SK-N-MC (cell line): ENCODE results near the gene RETREG2.
A peak's percentile ranks its signal among the peaks of the same experiment; 100 is the strongest.

Experiments
- DNase-seq: peaks from one replicate; pipeline ENCODE4 v3.0.0-alpha.2; 2011; ENCODE audit warnings: low read depth, low spot score
- H3K27ac ChIP-seq: fragments of 200-600 bp; sonication (generic); 2 replicates; pipeline ENCODE4 v1.5.1; 2016; ENCODE audit warnings: mixed run types
- H3K36me3 ChIP-seq: fragments of 200-600 bp; sonication (generic); 2 replicates; pipeline ENCODE4 v1.6.1; 2017; ENCODE audit warnings: antibody characterized with exemption, low read length, mixed read lengths; ENCODE audit not compliant: insufficient read depth
- H3K4me3 ChIP-seq: fragments of 200-600 bp; sonication (generic); 2 replicates; pipeline ENCODE4 v1.5.1; 2016
- H3K9ac ChIP-seq: fragments of 200-600 bp; sonication (generic); 2 replicates; pipeline ENCODE4 v1.8.0; 2017; ENCODE audit warnings: mixed run types, mixed read lengths; ENCODE audit not compliant: insufficient read length
- H3K9me3 ChIP-seq: fragments of 200-600 bp; sonication (generic); 2 replicates; pipeline ENCODE4 v1.6.1; 2017; ENCODE audit warnings: low read depth, mild to moderate bottlenecking, antibody characterized with exemption, low read length, moderate library complexity, mixed read lengths
- EZH2 ChIP-seq: fragments of 200-600 bp; sonication (generic); IDR thresholded peaks from one replicate; pipeline ENCODE4 v1.6.1; 2017; ENCODE audit warnings: antibody characterized with exemption
- FOXP2 ChIP-seq: optimal IDR thresholded peaks from 2 replicates; pipeline ENCODE3; 2011; ENCODE audit warnings: mild to moderate bottlenecking, moderate library complexity; ENCODE audit not compliant: insufficient read depth; ENCODE audit errors: extremely low read length, control extremely low read depth
- POLR2AphosphoS5 ChIP-seq: IDR thresholded peaks from 2 replicates; pipeline ENCODE4 v1.6.1; 2012; ENCODE audit warnings: mild to moderate bottlenecking, low read depth, low read length, borderline replicate concordance

Gene RETREG2

GRCh38 chr2:219149667-219150066 lies 28.4 kb upstream of the RETREG2 start:
- TF ChIP-seq POLR2AphosphoS5 (no peak), FOXP2 (no peak), EZH2 (no peak)
- Histone ChIP-seq H3K9ac (no peak overlapping the region), H3K9me3 (no peaks in the 10 kb centered on the region), H3K36me3 (no peaks in the 10 kb centered on the region), H3K4me3 (no peak overlapping the region), H3K27ac (no peak overlapping the region)
- DNase-seq: no peak

- TF ChIP-seq FOXP2 (no peak), POLR2AphosphoS5 (no peak), EZH2 (no peak)
- Histone ChIP-seq H3K36me3 (no peaks in the 10 kb centered on the region), H3K4me3 (no peak overlapping the region), H3K9me3 (no peaks in the 10 kb centered on the region), H3K9ac (no peak overlapping the region), H3K27ac (no peak overlapping the region)
- DNase-seq: no peak
Measured at GRCh38 chr2:219155054-219155644, 22.9 kb upstream of the RETREG2 start.

DNA sequence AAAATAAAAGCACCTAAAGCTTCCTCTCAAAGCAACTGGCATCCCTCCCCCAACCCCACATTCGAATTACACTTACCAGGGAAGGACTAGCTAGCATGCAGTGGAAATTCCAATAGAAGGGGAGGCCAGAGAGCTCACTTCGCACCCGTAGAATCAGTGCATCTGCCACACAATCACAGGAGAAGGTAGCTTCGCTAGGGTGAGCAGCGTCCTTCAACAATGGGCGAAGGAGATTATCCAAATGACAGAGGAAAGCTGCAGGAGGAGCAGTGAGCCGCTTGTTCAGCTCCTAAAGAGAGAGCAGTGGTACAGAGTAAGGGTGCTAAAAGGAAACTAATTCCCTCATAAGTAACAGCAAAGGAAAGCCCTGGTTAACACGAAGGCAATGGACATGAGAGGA lies 20.7 kb upstream of the RETREG2 start:
- Histone ChIP-seq H3K4me3 (no peak overlapping the region), H3K9me3 (no peaks in the 10 kb centered on the region), H3K36me3 (no peaks in the 10 kb centered on the region), H3K9ac (no peak overlapping the region), H3K27ac (no peak overlapping the region)
- TF ChIP-seq FOXP2: no peak
- no peak for TF ChIP-seq EZH2
- no peak for TF ChIP-seq POLR2AphosphoS5
- DNase-seq: no peak

- H3K9ac ChIP-seq: no peak overlapping the region
- H3K9me3 ChIP-seq: no peaks in the 10 kb centered on the region
- no peak for DNase-seq
- H3K27ac ChIP-seq: no peak overlapping the region
- H3K36me3 ChIP-seq: no peaks in the 10 kb centered on the region
- no peak overlapping the region for H3K4me3 ChIP-seq
- no peak for TF ChIP-seq POLR2AphosphoS5
- no peak for TF ChIP-seq EZH2
- TF ChIP-seq FOXP2: no peak
Measured at GRCh38 chr2:219158025-219158424, 20.1 kb upstream of the RETREG2 start.

DNA sequence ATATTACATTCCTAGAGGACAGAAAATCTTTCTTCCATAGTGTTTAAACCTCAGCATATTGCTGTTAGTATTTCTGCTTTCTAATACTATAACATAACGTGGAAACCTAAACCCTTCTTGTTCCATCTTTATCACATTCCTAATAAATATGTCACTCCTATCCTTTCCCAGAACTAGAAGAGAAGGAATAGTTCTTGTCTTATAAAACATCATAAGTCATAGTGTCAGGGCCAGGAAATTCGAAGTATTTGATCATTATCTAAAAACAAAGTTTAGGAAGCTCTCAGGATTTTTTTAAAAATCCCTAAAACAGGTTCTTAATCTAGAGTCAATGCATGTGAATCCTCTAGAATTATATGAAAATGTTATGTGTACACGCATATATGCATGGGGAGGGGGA lies 19.5 kb upstream of the RETREG2 start:
- H3K9ac ChIP-seq: no peak overlapping the region
- TF ChIP-seq POLR2AphosphoS5 (no peak), FOXP2 (no peak), EZH2 (no peak)
- H3K27ac ChIP-seq: no peak overlapping the region
- no peaks in the 10 kb centered on the region for H3K36me3 ChIP-seq
- H3K9me3 ChIP-seq: no peaks in the 10 kb centered on the region
- no peak for DNase-seq
- no peak overlapping the region for H3K4me3 ChIP-seq

DNA sequence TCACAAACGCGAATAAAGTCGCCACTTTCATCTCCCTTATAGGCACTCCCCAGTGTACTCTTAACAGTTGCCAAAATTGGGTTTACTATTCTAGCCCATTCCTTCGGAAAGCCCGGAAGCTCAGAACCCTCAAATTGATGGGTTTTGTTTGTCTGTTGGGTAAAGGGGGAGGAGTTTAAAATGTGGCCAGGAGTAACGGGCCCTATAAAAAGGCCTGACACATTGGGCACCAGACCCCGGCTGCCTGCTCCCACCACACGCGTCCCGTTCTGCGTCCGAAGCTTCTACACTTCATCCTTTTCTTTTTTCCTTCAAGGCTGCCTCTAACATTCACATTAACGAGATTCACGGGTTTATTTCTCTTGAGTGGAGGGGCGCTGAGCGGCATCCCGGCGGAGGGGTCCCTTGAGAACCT lies 18.3 kb upstream of the RETREG2 start:
- H3K9me3 ChIP-seq: no peaks in the 10 kb centered on the region
- H3K27ac ChIP-seq: no peak overlapping the region
- H3K36me3 ChIP-seq: no peaks in the 10 kb centered on the region
- H3K4me3 ChIP-seq: peak overlapping the region; percentile 93
- no peak for TF ChIP-seq EZH2
- TF ChIP-seq POLR2AphosphoS5: no peak
- no peak for TF ChIP-seq FOXP2
- no peak for DNase-seq
- H3K9ac ChIP-seq: peak overlapping the region; percentile 3

DNA sequence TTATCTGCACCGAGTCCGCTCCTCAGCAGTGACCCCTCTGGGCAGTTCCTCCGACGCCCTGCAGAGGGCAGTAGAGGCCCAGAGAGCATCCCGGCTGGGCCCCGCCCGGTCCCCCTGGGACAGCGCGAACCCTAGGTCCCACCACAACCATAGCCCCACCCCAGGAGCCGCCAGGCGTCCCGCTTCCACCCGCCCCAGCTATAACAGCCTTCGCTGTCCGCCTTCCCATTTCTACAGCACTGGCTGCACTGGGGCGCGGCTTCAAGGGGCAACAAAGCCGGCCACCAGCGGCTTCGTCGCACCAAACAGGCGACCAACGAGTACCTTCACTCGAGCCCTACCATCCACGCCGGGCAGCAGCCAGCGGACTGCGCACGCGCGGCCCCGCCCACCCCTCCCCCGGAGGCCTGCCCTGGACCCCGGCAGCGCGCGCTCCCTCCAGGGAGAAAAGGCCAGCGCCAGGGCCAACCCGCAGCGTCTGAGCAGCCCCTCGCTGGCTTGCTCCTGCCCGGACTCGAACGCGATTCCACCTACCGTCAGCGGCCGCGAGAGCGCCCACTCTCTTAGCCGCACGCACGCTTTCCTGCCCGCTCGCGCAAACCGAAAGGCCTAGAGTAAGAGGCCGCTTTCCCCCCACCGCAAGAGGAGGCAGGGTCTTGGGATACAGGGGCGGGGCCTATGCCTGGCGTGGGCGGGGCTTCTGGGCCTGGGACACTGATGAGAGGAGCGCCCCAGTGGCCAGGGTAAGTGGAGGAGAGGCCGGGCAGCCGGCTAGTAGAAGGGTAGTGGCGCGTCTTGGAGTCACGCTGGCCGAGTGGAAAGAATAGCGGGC lies 17.7 kb upstream of the RETREG2 start, which contains the start of gene NHEJ1:
NHEJ1 (minus strand) TSS at position 630 of the 832 bp plus-strand sequence. CDS start 2,453 bp downstream, outside the sequence.
- TF ChIP-seq POLR2AphosphoS5: peak; percentile 94
- no peak for TF ChIP-seq EZH2
- peak; percentile 55 for DNase-seq
- no peaks in the 10 kb centered on the region for H3K9me3 ChIP-seq
- H3K4me3 ChIP-seq: peak within 1 kb of the TSS; percentile 93
- H3K27ac ChIP-seq: peak within 1 kb of the TSS; percentile 70; the same call in 1 of the 2 replicates
- H3K36me3 ChIP-seq: no peaks in the 10 kb centered on the region
- peak within 1 kb of the TSS; percentile 91 for H3K9ac ChIP-seq

DNA sequence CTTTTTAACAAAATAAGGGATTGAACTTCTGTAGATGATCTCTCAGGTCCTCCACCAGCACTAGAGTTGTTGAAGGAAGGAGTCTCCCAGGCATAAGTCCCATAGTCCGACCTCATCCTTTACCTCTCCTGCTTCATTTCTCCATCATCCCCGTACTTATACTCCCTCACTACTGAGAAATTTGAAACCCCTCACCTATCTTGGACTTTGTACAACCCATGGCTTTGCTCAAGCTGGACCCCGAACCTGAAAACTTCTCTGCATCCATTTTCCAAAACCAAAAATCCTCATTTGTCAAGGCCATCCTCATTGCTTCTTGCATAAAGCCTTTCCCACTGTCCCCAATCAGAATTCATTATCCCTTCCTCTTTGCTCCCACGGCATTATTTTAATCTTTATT lies 17.0 kb upstream of the RETREG2 start:
- no peak overlapping the region for H3K27ac ChIP-seq
- H3K4me3 ChIP-seq: peak overlapping the region; percentile 93
- H3K9ac ChIP-seq: no peak overlapping the region
- TF ChIP-seq POLR2AphosphoS5 (no peak), FOXP2 (no peak), EZH2 (no peak)
- H3K36me3 ChIP-seq: no peaks in the 10 kb centered on the region
- no peak for DNase-seq
- H3K9me3 ChIP-seq: no peaks in the 10 kb centered on the region
